Adrenal gland (tissue), 12 donors: Measurements from ENCODE around the gene RBM19. TPM values are rescaled to one million over a fixed set of nuclear protein-coding genes. Genes with fewer than 3 reads are reported as not detected.

Experiments used
- DNase-seq, 7 donors: peaks; one replicate each; pipeline ENCODE4 v3.0.0-alpha.2; 2019 to 2020
- H3K27ac ChIP-seq, 5 donors: fragments of 200-600 bp; sonication (generic) in 4 of 5; 1 replicate in 3 of 5; 2 replicates in 2 of 5; pipeline versions ENCODE4 v1.5.1 to v1.8.0; 2016 to 2020; ENCODE audit warnings: mild to moderate bottlenecking in 1 of 5
- H3K27me3 ChIP-seq: fragments of 200-600 bp; 2 replicates; pipeline ENCODE4 v1.8.0; 2021
- H3K36me3 ChIP-seq, 2 donors: fragments of 200-600 bp; replicated peaks in 1 of 2; 1 replicate in 1 of 2; 2 replicates in 1 of 2; pipeline versions ENCODE4 v1.5.1 to v1.8.0; 2018 to 2022
- H3K4me1 ChIP-seq, 2 donors: fragments of 200-600 bp; replicated peaks in 1 of 2; 1 replicate in 1 of 2; 2 replicates in 1 of 2; pipeline versions ENCODE4 v1.5.1 to v1.8.0; 2018 to 2021
- H3K4me3 ChIP-seq, 4 donors: fragments of 200-600 bp; sonication (generic) in 3 of 4; one replicate each; pipeline ENCODE4 v1.5.1; 2016 to 2018
- H3K9me3 ChIP-seq, 3 donors: fragments of 200-600 bp; sonication (generic) in 1 of 3; replicated peaks in 1 of 3; 1 replicate in 2 of 3; 2 replicates in 1 of 3; pipeline versions ENCODE4 v1.5.1 to v1.8.0; 2016 to 2021
- POLR2A ChIP-seq, 2 donors: fragments of 450-650 bp; IDR thresholded peaks; one replicate each; pipeline ENCODE4 v1.6.1; 2017; ENCODE audit warnings: antibody characterized with exemption in 2 of 2, mild to moderate bottlenecking in 2 of 2, moderate library complexity in 1 of 2
- WGBS, 4 donors: extraction: QIAGEN DNeasy Blood & Tissue Kit in 2 of 4; methylation state at CpG; one replicate each; pipeline versions ENCODE4 v1.1.5 to v1.1.7; 2013 to 2017; 5-methylcytosine and 5-hydroxymethylcytosine counted together
- intact Hi-C, 2 donors: fragments of 100-400 bp; cut with DNase I; formaldehyde crosslinking; loops; one replicate each; pipeline versions ENCODE4 v1.14.1 to v1.15.0; 2022 to 2023
- polyA plus RNA-seq, 3 donors: library from polyadenylated mRNA; stranded (reverse); fragments of 200-250 nt in 2 of 3; fragments of 350-450 nt in 1 of 3; fragmentation: Illumina TruSeq in 1 of 3; extraction: RNeasy Lipid Tissue Mini Kit (QIAGEN cat#74804) in 1 of 3; gene quantifications; one replicate each; pipeline ENCODE4 v1.2.3, GENCODE V29; 2013 to 2014
- total RNA-seq, 9 donors: library from RNA; depleted of rRNA in 4 of 9; stranded (reverse); fragments of >200 nt in 4 of 9; fragments of 120-200 nt in 1 of 9; fragmentation: NEBNext Ultra II Directional in 1 of 9; extraction: Animal tissue kit (Norgen Biotek cat#: 25700) in 1 of 9; gene quantifications; one replicate each; pipeline versions ENCODE4 v1.1.0 to v1.2.4, GENCODE V29; 2013 to 2023
- TF ChIP-seq, protein P1 (sequence below), 6 experiments: fragments of 450-650 bp in 4 of 6; fragments of 200-600 bp in 2 of 6; sonication (generic) in 1 of 6; IDR thresholded peaks; 1 replicate in 5 of 6; 2 replicates in 1 of 6; pipeline versions ENCODE4 v1.5.1 to v1.8.0; 2016 to 2021; ENCODE audit warnings: antibody characterized with exemption in 6 of 6, mild to moderate bottlenecking in 2 of 6, moderate library complexity in 1 of 6
- donor health status: healthy with polysubstance abuse.
- donor health status: Bipolar disorder and iron deficiency.
- donor health status: DM: yes; HTN: yes; CAD: no.
- donor health status: DM: no; HTN: no; CAD: no.
- donor health status: DM: no; HTN: no; CAD: no.
- donor health status: DM: yes; HTN: yes; CAD: no.

The RBM19 gene
- total and polyA plus RNA-seq, 12 donors, result 19.6 to 71.4 (median 33.1) TPM

DNA sequence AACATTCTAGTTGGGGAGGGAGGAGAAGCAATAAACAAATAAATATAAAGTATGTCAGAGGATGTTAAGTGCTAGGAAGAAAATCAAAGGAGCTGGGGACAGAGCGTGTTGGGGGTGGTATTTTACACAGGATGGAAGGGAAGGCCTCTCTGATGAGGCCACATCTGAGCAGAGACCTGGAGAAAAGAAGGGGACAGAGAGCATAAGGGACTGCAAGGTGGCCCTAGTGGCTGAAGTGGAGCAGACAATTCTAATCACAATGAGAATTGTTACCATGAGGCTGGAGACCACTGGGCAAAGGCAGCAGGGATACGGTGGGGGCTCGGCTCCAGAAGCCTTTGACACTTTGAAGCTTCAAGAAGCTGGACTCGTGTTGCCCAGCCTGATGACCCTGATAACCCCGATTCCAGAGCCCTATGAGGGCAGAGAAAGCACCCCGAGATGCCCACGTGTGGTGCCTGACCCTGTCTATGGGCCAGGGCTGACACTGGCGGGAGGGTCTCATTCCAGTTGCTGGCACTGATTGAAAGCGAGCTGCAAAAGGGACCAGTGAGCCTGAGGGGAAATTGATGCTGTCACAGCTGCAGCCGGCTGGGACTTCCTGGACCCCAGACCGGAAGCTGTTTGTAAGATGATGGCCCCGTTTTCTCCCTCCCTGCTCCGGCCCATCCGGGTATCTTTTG, 169.1 kb downstream of the RBM19 start:
- Histone ChIP-seq H3K4me1 (no peaks in the 10 kb centered on the region), H3K27me3 (no peaks in the 10 kb centered on the region), H3K4me3 (no peak overlapping the region), H3K27ac (no peak overlapping the region), H3K36me3 (no peaks in the 10 kb centered on the region), H3K9me3 (no peaks in the 10 kb centered on the region)
- intact Hi-C loops, result no loop called here
- DNase-seq, result no peak
- 53 to 78% (median 66%) methylated on average over 10 to 14 of the region's 14 CpGs for WGBS, 4 donors
- no peak for TF ChIP-seq POLR2A (IDR thresholded peaks at IDR 0.05)
- TF ChIP-seq, protein P1, sequence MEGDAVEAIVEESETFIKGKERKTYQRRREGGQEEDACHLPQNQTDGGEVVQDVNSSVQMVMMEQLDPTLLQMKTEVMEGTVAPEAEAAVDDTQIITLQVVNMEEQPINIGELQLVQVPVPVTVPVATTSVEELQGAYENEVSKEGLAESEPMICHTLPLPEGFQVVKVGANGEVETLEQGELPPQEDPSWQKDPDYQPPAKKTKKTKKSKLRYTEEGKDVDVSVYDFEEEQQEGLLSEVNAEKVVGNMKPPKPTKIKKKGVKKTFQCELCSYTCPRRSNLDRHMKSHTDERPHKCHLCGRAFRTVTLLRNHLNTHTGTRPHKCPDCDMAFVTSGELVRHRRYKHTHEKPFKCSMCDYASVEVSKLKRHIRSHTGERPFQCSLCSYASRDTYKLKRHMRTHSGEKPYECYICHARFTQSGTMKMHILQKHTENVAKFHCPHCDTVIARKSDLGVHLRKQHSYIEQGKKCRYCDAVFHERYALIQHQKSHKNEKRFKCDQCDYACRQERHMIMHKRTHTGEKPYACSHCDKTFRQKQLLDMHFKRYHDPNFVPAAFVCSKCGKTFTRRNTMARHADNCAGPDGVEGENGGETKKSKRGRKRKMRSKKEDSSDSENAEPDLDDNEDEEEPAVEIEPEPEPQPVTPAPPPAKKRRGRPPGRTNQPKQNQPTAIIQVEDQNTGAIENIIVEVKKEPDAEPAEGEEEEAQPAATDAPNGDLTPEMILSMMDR (IDR thresholded peaks at IDR 0.05), result no peak

DNA sequence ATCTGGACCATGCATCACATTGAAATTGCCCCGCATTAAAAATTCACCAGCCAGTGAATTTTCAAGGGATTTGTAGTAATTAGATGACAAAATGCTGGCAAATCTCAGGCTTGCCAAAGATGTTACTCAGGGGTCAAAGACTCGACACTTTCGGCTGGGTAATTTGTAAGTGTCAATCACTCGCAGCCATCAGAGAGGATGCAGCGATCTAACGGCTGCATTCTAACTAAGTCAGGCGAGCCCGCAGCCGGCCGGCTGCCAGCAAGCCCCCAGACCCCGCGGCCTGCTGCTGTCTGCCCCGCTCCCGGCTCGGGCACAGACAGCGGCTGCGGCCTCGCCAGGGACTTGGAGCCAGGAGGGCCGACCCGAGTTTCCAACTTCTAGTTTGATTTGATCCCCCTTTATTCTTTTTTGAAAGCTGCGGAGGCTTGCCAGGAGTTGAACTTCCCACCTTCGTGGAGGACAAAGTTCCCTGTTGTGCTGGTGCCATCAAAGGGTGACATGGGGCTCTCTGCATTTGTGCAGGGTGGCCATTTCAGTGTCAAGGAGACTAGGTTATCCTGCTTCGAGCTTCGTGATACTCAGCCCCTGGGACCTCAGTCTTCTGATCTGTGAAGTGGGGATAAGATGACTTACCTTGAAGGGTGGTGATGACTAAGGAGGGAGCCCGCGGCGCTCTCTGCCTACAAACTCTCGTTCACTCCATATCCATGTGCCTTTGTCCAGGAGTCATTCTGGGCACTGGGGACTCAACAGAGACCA, 169.9 kb downstream of the RBM19 start:
- H3K36me3 ChIP-seq, result no peaks in the 10 kb centered on the region
- no peak for TF ChIP-seq POLR2A (IDR thresholded peaks at IDR 0.05)
- TF ChIP-seq, protein P1 (IDR thresholded peaks at IDR 0.05), result no peak
- H3K9me3 ChIP-seq, result no peaks in the 10 kb centered on the region
- DNase-seq, result no peak
- intact Hi-C loops, result no loop called here
- 66 to 79% (median 70%) methylated on average over 18 to 28 of the region's 28 CpGs for WGBS, 4 donors
- H3K4me3 ChIP-seq, result no peak overlapping the region
- H3K27ac ChIP-seq, result no peak overlapping the region
- no peaks in the 10 kb centered on the region for H3K27me3 ChIP-seq
- no peaks in the 10 kb centered on the region for H3K4me1 ChIP-seq

DNA sequence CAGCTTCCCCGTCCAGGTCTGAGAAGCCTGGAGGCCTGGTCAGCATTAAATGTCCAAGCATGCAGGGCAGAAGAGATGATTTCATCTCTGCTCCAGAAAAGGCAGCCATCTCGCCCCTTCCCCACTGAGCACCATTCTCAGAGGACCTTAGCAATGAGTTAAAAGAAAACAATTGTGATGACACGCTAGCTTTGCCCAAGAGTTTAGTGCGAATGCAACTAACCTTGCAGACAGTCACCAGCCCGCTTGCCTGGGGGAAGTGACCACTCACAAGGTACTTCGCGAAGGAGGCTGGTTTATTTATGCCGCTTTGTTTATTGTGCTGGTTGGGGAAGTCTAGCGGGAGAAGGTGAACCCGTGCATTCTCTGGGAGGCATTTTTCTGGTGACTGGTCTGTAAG, 170.7 kb downstream of the RBM19 start:
- no peak overlapping the region for H3K4me3 ChIP-seq
- WGBS, 4 donors, result 69 to 76% (median 73%) methylated on average over 10 of the region's 10 CpGs
- no peaks in the 10 kb centered on the region for H3K9me3 ChIP-seq
- no peaks in the 10 kb centered on the region for H3K4me1 ChIP-seq
- intact Hi-C loops, result no loop called here
- no peaks in the 10 kb centered on the region for H3K27me3 ChIP-seq
- DNase-seq, result no peak
- TF ChIP-seq POLR2A (IDR thresholded peaks at IDR 0.05), result no peak
- TF ChIP-seq, protein P1 (IDR thresholded peaks at IDR 0.05), result no peak
- no peaks in the 10 kb centered on the region for H3K36me3 ChIP-seq
- no peak overlapping the region for H3K27ac ChIP-seq

DNA sequence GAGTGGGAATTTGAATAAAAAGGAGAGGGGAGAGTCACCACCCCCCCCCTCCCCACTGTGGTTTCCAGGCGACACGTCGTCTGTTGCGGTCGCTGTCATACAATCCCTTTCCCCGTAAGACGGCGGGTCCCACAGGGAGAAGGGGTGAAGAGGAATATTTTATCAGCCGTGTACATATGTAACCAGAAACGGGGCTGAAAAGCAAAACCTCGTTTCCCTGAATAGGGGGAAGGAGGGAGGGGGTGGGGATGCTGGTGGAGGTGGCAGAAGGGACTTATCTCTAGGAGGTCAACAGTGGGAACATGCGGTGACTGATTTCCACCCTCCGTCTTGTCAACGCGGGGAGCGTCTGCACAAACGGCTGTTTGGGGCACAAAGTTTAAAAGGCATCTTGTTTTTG, 171.4 kb downstream of the RBM19 start:
- Histone ChIP-seq H3K27me3 (no peaks in the 10 kb centered on the region), H3K9me3 (no peaks in the 10 kb centered on the region), H3K4me3 (no peak overlapping the region), H3K36me3 (no peaks in the 10 kb centered on the region), H3K4me1 (no peaks in the 10 kb centered on the region), H3K27ac (no peak overlapping the region)
- no peak for DNase-seq
- WGBS, 4 donors, result 49 to 56% (median 53%) methylated on average over 15 to 17 of the region's 17 CpGs
- TF ChIP-seq, protein P1 (IDR thresholded peaks at IDR 0.05), result no peak
- no peak for TF ChIP-seq POLR2A (IDR thresholded peaks at IDR 0.05)
- intact Hi-C loops, result no loop called here
